HG03066 (cell line): Measurements from ENCODE around the gene CNTN4.
"Not testable (repeated sequence)": the region's sequence is repeated elsewhere in the genome, so short reads cannot be mapped to it uniquely, and the experiment has no call there.

Source experiments
- ATAC-seq: cut with Tn5 transposase; IDR thresholded peaks from one replicate; pipeline ENCODE4 v1.9.1; 2021; ENCODE audit warnings: low read depth; ENCODE audit not compliant: unreplicated experiment

Gene CNTN4

GRCh38 chr3:2765002-2765579, 666.4 kb downstream of the CNTN4 start:
- ATAC-seq: no peak

GRCh38 chr3:2770451-2770850, 671.8 kb downstream of the CNTN4 start:
- no peak for ATAC-seq

DNA sequence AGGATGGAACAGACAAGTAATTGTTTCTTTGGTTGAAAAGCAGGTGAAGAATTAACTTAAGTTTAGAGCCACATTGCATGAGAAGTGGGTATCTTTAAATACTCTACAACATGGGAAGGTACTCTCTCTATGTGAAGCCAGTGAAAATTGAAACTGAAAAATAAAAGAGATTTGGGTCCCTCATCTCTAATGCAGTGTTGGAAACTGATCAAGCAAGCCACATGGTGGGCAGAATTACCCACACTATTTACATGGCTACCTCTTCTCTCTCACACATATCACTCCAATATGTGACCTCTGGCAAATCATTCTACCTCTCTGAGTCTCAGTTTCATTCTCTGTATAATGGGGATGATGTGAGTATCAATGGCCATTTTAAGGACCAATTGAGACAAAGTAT, 672.5 kb downstream of the CNTN4 start:
- no peak for ATAC-seq

DNA sequence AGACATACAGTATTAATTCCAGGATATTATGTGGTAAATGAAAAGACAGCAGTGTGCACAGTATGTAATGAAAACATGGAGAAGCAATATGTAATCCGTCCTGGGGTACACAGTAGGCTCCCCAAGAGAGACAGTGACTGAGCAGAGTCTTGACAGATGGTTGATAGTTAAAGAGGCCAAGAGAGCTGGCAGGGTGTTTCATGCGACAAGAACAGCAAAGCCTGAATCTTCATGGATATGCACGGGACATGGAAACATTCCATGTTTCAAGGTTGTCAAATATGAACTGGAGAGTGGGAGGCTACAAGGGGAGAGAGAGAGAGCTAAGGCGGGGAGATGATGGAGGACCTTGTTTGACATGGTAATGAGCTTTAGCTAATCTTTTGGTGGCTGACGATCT, 673.1 kb downstream of the CNTN4 start:
- ATAC-seq: no peak

DNA sequence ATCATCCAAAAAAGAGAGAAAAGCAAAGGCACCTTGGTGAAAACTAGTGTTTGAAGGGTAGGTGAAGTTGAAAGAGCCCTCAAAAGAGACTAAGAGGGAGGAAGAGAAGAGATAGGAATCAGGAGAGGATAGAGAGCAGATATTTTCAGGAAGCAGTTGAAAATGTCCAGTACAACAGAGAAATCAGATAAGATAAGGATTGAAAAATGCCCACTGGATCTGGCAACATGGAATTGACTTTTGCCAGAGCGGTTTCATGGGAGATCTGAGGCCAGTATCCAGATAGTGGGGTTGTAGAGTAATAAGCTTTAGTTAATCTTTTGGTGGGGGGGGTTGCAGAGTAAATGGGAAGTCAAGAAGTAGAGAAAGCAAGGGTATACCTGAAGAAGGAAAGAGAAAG, 674.1 kb downstream of the CNTN4 start:
- no peak for ATAC-seq

- ATAC-seq: no peak
Observed at GRCh38 chr3:2774481-2775249, 676.0 kb downstream of the CNTN4 start.

- ATAC-seq: no peak
Observed at GRCh38 chr3:2783261-2783660, 684.6 kb downstream of the CNTN4 start.

DNA sequence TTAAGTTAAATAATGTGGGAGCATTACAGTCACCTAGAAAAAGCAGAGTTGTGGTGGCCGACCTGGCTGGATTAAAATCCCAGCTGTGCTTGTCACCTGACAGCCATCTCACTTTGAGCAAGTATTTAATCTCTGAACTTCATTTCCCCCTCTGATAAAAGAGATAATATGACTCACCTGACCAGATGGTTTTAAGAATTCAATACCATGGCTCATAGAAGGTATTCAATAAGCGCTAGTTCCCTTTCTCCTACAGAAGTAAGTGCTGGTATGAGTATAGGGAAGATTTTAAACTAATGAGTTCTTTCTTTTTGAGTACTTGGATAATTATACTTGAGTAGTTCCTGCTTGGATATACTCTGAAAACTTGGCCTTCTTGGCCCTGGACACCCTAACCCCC, 686.0 kb downstream of the CNTN4 start:
- no peak for ATAC-seq

- no peak for ATAC-seq
Observed at GRCh38 chr3:2790266-2790815, 691.7 kb downstream of the CNTN4 start.

GRCh38 chr3:2792432-2792831, 693.8 kb downstream of the CNTN4 start:
- ATAC-seq: no peak

DNA sequence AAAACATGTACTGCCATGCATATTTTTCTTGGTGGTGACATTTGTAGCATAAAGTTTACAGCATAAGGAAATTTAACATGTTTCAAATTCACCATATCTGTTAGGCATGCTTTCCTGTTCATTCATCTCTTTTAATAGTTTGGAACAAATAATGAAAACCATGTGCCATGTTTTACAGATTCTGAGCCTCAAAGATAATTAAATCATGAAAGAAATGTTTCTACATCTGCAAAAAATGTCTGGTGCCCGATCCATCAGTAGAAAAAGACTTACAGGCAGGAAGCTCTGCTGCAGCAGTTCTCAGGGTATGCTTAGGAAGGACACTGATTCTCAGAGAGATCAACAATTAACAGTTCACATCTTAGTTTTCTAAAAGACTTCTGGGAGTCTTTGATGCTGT, 695.3 kb downstream of the CNTN4 start:
- no peak for ATAC-seq

GRCh38 chr3:2802429-2802828, 703.8 kb downstream of the CNTN4 start:
- ATAC-seq: no peak

DNA sequence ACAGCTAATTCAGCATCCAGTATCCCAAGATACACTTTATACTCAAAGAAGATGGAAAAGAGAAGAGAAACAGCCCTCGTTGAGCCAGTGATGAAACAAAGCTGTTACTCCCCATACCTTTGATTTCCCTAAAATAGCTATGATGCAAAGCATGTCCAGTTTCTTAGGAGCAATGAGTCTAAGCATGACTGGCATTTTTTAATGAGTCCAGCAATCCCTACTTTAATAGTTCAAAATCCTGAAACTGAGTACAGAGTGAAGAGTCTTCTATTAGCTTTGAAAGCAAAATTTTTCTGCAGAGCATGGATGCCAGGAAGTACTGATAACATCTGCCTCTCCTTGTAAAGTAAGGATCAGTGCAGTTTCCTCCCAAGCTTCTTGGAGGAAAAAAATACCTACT, 708.8 kb downstream of the CNTN4 start:
- ATAC-seq: no peak

GRCh38 chr3:2810723-2811122, 712.1 kb downstream of the CNTN4 start:
- ATAC-seq: no peak

DNA sequence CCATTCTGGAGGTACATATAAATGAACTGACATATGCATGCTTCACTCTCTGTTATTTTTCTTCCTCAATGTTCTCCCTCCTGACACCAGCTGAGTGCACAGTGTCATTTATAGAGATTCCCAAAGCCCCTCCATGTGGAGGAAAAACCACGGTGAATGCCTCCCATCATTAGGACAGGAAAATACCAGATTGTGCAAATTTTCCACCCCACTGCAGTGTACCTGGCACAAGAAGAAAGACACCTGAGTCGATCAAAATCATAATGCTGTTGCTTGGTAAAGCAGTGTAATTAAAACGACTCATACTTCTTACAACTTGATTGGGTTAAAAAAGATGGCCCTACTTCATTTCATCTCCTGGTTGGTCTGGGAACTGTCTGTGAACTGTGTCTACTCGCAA, 720.9 kb downstream of the CNTN4 start:
- ATAC-seq: no peak

DNA sequence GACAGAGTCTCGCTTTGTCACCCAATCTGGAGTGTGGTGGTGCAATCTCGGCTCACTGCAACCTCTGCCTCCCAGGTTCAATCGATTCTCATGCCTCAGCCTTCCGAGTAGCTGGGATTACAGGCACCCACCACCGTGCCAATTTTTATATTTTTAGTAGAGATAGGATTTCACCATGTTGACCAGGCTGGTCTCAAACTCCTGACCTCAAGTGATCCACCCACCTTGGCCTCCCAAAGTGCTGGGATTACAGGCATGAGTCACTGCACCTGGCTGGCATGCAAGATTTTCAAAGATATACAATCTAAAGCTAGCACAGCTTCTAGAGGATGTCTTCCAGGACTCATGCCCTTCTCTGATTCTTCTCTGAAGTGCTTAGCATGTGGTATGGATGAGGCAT, 722.3 kb downstream of the CNTN4 start:
- ATAC-seq: not testable (repeated sequence)

- no peak for ATAC-seq
Observed at GRCh38 chr3:2822611-2823010, 723.9 kb downstream of the CNTN4 start.

GRCh38 chr3:2823031-2823430, 724.4 kb downstream of the CNTN4 start:
- ATAC-seq: no peak

GRCh38 chr3:2823437-2824211, 725.0 kb downstream of the CNTN4 start:
- ATAC-seq: no peak

GRCh38 chr3:2826036-2826435, 727.4 kb downstream of the CNTN4 start:
- no peak for ATAC-seq

DNA sequence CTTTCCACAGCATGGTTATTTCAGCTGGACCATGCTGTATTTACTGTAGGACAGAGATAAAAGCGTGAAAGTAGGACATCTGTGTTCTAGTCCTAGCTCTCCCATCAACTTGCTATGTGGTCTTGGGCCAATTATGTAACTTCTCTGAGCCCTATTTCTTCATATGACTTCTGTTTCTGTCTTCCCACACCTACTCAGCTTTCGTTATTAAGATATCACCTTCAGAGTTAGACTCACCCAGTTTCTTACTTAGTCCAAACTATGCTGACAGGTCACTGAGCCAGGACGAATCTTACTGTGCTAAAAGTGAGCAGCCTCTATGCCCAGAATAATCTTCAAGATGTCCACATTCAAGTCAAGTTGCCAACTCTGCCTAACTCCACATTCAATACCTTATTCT, 727.8 kb downstream of the CNTN4 start:
- ATAC-seq: no peak
